OCI-LY7 (cell line): ENCODE results near the gene LAMA2.

Experiments used
- EZH2phosphoT487 ChIP-seq: fragments of 200-600 bp; sonication (generic); IDR thresholded peaks from 2 replicates; pipeline ENCODE4 v1.6.1; 2018; ENCODE audit warnings: low read depth, borderline replicate concordance, mild to moderate bottlenecking, mixed run types, antibody characterized with exemption, low read length, moderate library complexity, mixed read lengths
- TF ChIP-seq, protein P1 (sequence below): fragments of 200-600 bp; sonication (generic); conservative IDR thresholded peaks from 2 replicates; pipeline ENCODE4 v1.5.1; 2014; ENCODE audit warnings: mild to moderate bottlenecking, antibody characterized with exemption, low read length, moderate library complexity, mixed read lengths

DNA sequence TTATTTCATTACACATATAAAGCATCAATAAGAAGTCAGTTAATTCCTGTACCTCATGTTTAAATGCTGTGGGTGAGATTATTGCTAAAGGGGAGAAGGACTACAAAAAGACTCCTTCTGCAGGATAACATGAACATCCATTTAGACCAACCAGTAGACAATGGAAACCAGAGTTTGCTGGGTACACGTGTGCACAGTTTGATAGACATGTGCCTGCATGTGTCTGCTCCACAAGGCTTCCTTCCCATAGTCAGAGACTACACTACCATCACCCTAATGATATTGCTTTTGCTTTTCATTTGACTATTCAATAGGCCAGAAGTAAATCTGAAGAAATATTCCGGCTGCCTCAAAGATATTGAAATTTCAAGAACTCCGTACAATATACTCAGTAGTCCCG, 595.4 kb downstream of the LAMA2 start:
- TF ChIP-seq EZH2phosphoT487: no peak
- TF ChIP-seq, protein P1, sequence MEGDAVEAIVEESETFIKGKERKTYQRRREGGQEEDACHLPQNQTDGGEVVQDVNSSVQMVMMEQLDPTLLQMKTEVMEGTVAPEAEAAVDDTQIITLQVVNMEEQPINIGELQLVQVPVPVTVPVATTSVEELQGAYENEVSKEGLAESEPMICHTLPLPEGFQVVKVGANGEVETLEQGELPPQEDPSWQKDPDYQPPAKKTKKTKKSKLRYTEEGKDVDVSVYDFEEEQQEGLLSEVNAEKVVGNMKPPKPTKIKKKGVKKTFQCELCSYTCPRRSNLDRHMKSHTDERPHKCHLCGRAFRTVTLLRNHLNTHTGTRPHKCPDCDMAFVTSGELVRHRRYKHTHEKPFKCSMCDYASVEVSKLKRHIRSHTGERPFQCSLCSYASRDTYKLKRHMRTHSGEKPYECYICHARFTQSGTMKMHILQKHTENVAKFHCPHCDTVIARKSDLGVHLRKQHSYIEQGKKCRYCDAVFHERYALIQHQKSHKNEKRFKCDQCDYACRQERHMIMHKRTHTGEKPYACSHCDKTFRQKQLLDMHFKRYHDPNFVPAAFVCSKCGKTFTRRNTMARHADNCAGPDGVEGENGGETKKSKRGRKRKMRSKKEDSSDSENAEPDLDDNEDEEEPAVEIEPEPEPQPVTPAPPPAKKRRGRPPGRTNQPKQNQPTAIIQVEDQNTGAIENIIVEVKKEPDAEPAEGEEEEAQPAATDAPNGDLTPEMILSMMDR: no peak
